Measurements from ENCODE around the gene RASSF8.

DNA sequence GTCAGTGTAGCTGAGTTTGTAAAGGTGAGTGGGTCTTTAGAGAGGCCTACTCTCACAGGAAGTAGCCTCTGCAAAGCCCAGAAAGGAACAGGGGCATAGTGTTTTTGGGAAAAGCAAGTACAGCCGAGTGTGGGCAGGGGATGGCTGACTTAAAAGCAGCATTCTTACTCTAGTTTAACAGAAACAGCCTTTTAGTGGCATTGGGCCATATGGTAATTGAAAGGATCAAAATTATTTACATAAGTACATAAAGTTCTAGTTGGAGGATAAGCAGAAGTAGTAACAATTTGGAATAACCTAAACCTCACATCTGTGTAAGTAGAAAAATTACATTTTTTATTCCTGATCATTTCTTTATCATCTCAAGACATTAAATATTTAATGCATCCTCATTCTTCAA, 49.1 kb downstream of the RASSF8 start:
- TF ChIP-seq POLR2AphosphoS5 (IDR thresholded peaks at IDR 0.05; ENCODE audit: insufficient read depth, low read depth, low read length) (no peak), JUN (IDR thresholded peaks at IDR 0.05; ENCODE audit: borderline replicate concordance, insufficient read depth, insufficient read length, low read depth) (no peak), POLR2A (IDR thresholded peaks at IDR 0.05; ENCODE audit: low read depth, low read length) (no peak), EZH2 (IDR thresholded peaks at IDR 0.05; ENCODE audit: borderline replicate concordance, low read depth, low read length, severe bottlenecking) (no peak)
- TF ChIP-seq, protein P1, sequence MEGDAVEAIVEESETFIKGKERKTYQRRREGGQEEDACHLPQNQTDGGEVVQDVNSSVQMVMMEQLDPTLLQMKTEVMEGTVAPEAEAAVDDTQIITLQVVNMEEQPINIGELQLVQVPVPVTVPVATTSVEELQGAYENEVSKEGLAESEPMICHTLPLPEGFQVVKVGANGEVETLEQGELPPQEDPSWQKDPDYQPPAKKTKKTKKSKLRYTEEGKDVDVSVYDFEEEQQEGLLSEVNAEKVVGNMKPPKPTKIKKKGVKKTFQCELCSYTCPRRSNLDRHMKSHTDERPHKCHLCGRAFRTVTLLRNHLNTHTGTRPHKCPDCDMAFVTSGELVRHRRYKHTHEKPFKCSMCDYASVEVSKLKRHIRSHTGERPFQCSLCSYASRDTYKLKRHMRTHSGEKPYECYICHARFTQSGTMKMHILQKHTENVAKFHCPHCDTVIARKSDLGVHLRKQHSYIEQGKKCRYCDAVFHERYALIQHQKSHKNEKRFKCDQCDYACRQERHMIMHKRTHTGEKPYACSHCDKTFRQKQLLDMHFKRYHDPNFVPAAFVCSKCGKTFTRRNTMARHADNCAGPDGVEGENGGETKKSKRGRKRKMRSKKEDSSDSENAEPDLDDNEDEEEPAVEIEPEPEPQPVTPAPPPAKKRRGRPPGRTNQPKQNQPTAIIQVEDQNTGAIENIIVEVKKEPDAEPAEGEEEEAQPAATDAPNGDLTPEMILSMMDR (IDR thresholded peaks at IDR 0.05; ENCODE audit: extremely low read depth in 1 of 2, insufficient read depth in 1 of 2, low read depth in 1 of 2, low read length in 2 of 2): no peak

Data from endothelial cell of umbilical vein (primary cell).